ENCODE data around the gene DROSHA. TPM values are rescaled to one million over a fixed set of nuclear protein-coding genes. Genes with fewer than 3 reads are reported as not detected.

The DROSHA gene
- total and polyA plus RNA-seq, 2 of the 4 experiments (the other 2 are of a cell fraction): 36.4 to 36.5 TPM

DNA sequence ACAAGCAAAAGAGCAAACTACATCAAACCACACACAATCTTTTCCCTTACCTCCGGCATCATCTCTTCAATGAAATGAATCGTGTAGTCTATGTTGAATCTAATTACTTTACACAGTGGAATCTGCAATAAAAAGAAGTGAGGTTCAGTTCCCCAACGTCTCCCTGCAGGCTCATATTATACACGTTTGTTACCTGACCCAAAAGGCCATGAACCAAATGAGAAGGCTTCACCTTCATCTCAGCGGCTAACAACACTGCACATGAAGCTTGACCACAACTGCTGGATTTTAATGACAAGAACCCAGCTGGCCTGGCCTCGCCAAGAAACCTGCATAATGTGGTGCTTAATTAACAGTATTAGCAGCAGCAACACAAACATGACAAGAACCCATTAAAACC, 45.5 kb downstream of the DROSHA start:
- whole genome bisulfite sequencing, 2 experiments (ENCODE audit: extremely low coverage in 2 of 2, insufficient read length in 1 of 2): 100% methylated on average over 1 of the region's 6 CpGs; no CpG with 5 or more reads in 1 of the 2 experiments
- CTCF ChIA-PET: interaction anchor here (1.2 to 1.5 kb wide), 2 partner anchors 249 to 254 kb away, joined by 3 read pairs; no protein-coding TSS in a partner anchor
- H2AK9ac ChIP-seq (replicated peaks; ENCODE audit: low read depth, low read length, poor library complexity): no peak overlapping the region
- H3K79me1 ChIP-seq (ENCODE audit: low read depth in 1 of 2, low read length in 2 of 2): peaks cover 3 to 29% of the 10 kb centered on the region in 2 experiments; a peak in 2 of 4 replicates
- in situ Hi-C loops (cut with MboI; ENCODE audit: low sequenced_read_pairs): loop anchor here (25.0 kb wide), 3 partner anchors 699 to 1449 kb away; no protein-coding TSS in a partner anchor
- H3K9me3 ChIP-seq (ENCODE audit: control insufficient read depth, insufficient read depth, low read length): no peaks in the 10 kb centered on the region
- DNase-seq: no peak
- no peak overlapping the region for H3K23ac ChIP-seq (ENCODE audit: low read depth, low read length)
- H4K91ac ChIP-seq (ENCODE audit: insufficient read depth, low read depth, low read length): peak overlapping the region; percentile 49; the same call in 1 of the 2 replicates
- H3K4me2 ChIP-seq (ENCODE audit: low read depth, low read length): no peak overlapping the region
- peaks cover 12% of the 10 kb centered on the region for H3K4me1 ChIP-seq (ENCODE audit: control insufficient read depth, insufficient read depth, low read length)
- ATAC-seq (ENCODE audit: low read depth): no peak
- H2BK20ac ChIP-seq (ENCODE audit: low read depth, low read length): peak overlapping the region; percentile 49
- H3K9me1 ChIP-seq (ENCODE audit: insufficient read depth, low read length): peaks cover 9% of the 10 kb centered on the region
- H3K27ac ChIP-seq (ENCODE audit: insufficient read depth, low read length): no peak overlapping the region
- BruUV-seq (replicated peaks): no TSS peak
- no peak overlapping the region for H3K14ac ChIP-seq (replicated peaks; ENCODE audit: low read depth, low read length)
- H2BK15ac ChIP-seq (ENCODE audit: low read depth, low read length): peak overlapping the region; percentile 48; the same call in 1 of the 3 replicates
- H4K8ac ChIP-seq (ENCODE audit: low read depth in 2 of 2, low read length in 2 of 2): peak overlapping the region in 1 of 2 experiments; percentile 9; a peak in 1 of 4 replicates
- no peak overlapping the region for H3K4me3 ChIP-seq (ENCODE audit: insufficient read depth, low read depth, low read length)
- no peak overlapping the region for H2AFZ ChIP-seq (replicated peaks; ENCODE audit: low read length, poor library complexity)
- H4K5ac ChIP-seq (ENCODE audit: low read depth, low read length): peak overlapping the region; percentile 44; the same call in 1 of the 2 replicates
- no peak overlapping the region for H3K9ac ChIP-seq (ENCODE audit: low read depth, low read length)
- H3K4ac ChIP-seq (ENCODE audit: low read depth, low read length): peak overlapping the region; percentile 61; the same call in 1 of the 2 replicates
- no peak overlapping the region for H3K56ac ChIP-seq (ENCODE audit: extremely low read depth, insufficient read depth, low read length)
- dilution Hi-C loops (cut with HindIII; ENCODE audit: low sequenced_read_pairs, unreplicated experiment): no loop called here
- peak overlapping the region; percentile 73 for H3K18ac ChIP-seq (ENCODE audit: low read depth, low read length)
- peaks cover 21% of the 10 kb centered on the region for H3K36me3 ChIP-seq (ENCODE audit: control insufficient read depth, insufficient read depth, low read length)
- TF ChIP-seq ELK1 (IDR thresholded peaks at IDR 0.05; ENCODE audit: borderline replicate concordance, low read depth, low read length): no peak
- no peak for TF ChIP-seq CEBPB (IDR thresholded peaks at IDR 0.05; ENCODE audit: low read depth, low read length)
- no peak for TF ChIP-seq MAFK (IDR thresholded peaks at IDR 0.05; ENCODE audit: low read depth, low read length)
- TF ChIP-seq BHLHE40 (IDR thresholded peaks at IDR 0.05; ENCODE audit: low read depth, low read length): no peak
- TF ChIP-seq RCOR1 (IDR thresholded peaks at IDR 0.05; ENCODE audit: insufficient replicate concordance, low read length): no peak
- TF ChIP-seq SMC3 (IDR thresholded peaks at IDR 0.05; ENCODE audit: low read depth, low read length): no peak
- no peak for TF ChIP-seq RFX5 (IDR thresholded peaks at IDR 0.05; ENCODE audit: low read depth, low read length)
- no peak for TF ChIP-seq POLR2A (IDR thresholded peaks at IDR 0.05; ENCODE audit: low read depth, low read length)
- TF ChIP-seq MXI1 (IDR thresholded peaks at IDR 0.05; ENCODE audit: borderline replicate concordance, low read depth, low read length): no peak
- H4K20me1 ChIP-seq (ENCODE audit: insufficient read depth, low read length): no peaks in the 10 kb centered on the region
- POLR2A ChIA-PET (ENCODE audit: unreplicated experiment): no interaction called here
- peak overlapping the region; percentile 42 for H2BK5ac ChIP-seq (ENCODE audit: low read depth, low read length, poor library complexity, severe bottlenecking)
- H3K27me3 ChIP-seq (ENCODE audit: control insufficient read depth, insufficient read depth, low read length): no peaks in the 10 kb centered on the region
- peak overlapping the region; percentile 74 for H2BK120ac ChIP-seq (ENCODE audit: low read depth, low read length)
- no peak overlapping the region for H2AK5ac ChIP-seq (ENCODE audit: low read depth, low read length)
- intact Hi-C loops (cut with micrococcal nuclease): loop anchor here (2.0 to 5.0 kb wide), 3 partner anchors 249 to 684 kb away; no protein-coding TSS in a partner anchor
